Embryonic facial prominence (tissue), 1 donor: ENCODE results near the gene FBLN7.
"Not testable (repeated sequence)": the region's sequence is repeated elsewhere in the genome, so short reads cannot be mapped to it uniquely, and the experiment has no call there.

Experiments
- DNase-seq: peaks from one replicate; pipeline ENCODE4 v3.0.0-alpha.2; 2016; ENCODE audit errors: extremely low spot score

Gene FBLN7

GRCh38 chr2:112138159-112139032 is at the start of gene FBLN7:
FBLN7 (plus strand) TSS chr2:112138385; CDS start chr2:112138656, 271 bp downstream.
- no peak for DNase-seq

GRCh38 chr2:112089375-112089774 is 48.8 kb upstream of the FBLN7 start:
- DNase-seq: no peak

- DNase-seq: no peak
Measured at GRCh38 chr2:112092286-112093041, 45.7 kb upstream of the FBLN7 start.

- no peak for DNase-seq
Measured at GRCh38 chr2:112093216-112093615, 45.0 kb upstream of the FBLN7 start.

- DNase-seq: no peak
Measured at GRCh38 chr2:112095681-112096080, 42.5 kb upstream of the FBLN7 start.

GRCh38 chr2:112096098-112096497 is 42.1 kb upstream of the FBLN7 start:
- DNase-seq: no peak

GRCh38 chr2:112108178-112108832 is 29.9 kb upstream of the FBLN7 start:
- DNase-seq: no peak

GRCh38 chr2:112109278-112109677 is 28.9 kb upstream of the FBLN7 start:
- no peak for DNase-seq

- DNase-seq: no peak
Measured at GRCh38 chr2:112110966-112111365, 27.2 kb upstream of the FBLN7 start.

GRCh38 chr2:112113354-112113753 is 24.8 kb upstream of the FBLN7 start:
- DNase-seq: not testable (repeated sequence)

GRCh38 chr2:112118148-112118547 is 20.0 kb upstream of the FBLN7 start:
- no peak for DNase-seq

GRCh38 chr2:112121682-112122254 is 16.4 kb upstream of the FBLN7 start:
- peak; percentile 28 for DNase-seq

- DNase-seq: no peak
Measured at GRCh38 chr2:112129060-112129459, 9.1 kb upstream of the FBLN7 start.

- no peak for DNase-seq
Measured at GRCh38 chr2:112133344-112133743, 4.8 kb upstream of the FBLN7 start.

- DNase-seq: no peak
Measured at GRCh38 chr2:112134120-112134519, 4.1 kb upstream of the FBLN7 start.

- no peak for DNase-seq
Measured at GRCh38 chr2:112136096-112136495, 2.1 kb upstream of the FBLN7 start.

GRCh38 chr2:112137516-112138158 is 548 bp upstream of the FBLN7 start:
- no peak for DNase-seq

- not testable (repeated sequence) for DNase-seq
Measured at GRCh38 chr2:112139033-112139614, 939 bp downstream of the FBLN7 start.

- not testable (repeated sequence) for DNase-seq
Measured at GRCh38 chr2:112139661-112140204, 1.5 kb downstream of the FBLN7 start.

GRCh38 chr2:112140205-112140802 is 2.1 kb downstream of the FBLN7 start:
- DNase-seq: no peak
